NCI-H2081 (cell line): ENCODE data around the gene PABPN1L.
"Not testable (repeated sequence)": the region's sequence is repeated elsewhere in the genome, so short reads cannot be mapped to it uniquely, and the experiment has no call there.

Experiments
- DNase-seq, 2 experiments: peaks; one replicate each; lab custom pipeline; 2025; lab: John Stamatoyannopoulos, UW

PABPN1L gene

GRCh38 chr16:88827727-88828126 is 38.7 kb downstream of the PABPN1L start:
- DNase-seq, result no peak

GRCh38 chr16:88826070-88826840 is 40.2 kb downstream of the PABPN1L start:
- no peak for DNase-seq

GRCh38 chr16:88825146-88825545 is 41.3 kb downstream of the PABPN1L start:
- DNase-seq, result no peak

DNA sequence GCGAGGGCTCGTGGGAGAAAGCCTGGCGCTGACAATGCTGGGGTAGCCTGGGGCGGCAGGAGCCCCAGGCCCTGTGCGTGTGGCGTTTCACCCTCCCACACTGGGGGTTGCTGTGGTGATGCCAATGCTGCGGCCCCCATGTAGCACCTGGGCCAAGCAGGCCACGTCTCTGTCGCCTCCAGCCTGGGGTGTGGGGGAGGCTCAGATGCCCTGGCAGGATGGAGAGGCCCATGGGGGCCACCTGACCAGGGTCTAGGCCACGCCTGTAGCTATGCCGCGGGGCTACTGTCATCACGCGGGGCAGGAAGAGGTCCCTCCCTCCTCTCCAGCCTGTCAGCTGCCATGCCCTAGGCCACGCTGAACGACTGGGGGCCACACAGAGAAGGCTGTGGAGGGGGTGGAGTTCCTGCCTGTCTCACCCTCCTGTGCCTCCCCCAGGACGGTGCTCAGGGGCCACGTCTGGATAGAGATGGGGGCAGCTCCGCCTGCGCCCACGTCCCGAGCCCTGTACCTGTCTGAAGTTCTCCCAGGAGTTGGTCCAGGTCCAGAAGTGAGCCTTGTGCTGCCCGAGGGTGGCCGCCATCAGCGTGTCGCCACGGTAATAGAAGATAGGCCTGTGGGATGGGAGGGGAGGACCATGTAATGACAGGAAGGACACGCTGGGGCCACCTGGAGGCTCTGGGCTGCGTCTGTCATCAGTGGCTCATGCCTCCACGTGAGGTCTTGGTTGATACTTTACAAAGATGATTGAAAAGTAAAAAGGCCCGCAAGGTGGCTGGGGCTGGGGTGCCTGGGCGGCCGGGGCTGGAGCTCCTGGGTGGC is 42.0 kb downstream of the PABPN1L start:
- DNase-seq, result no peak

- DNase-seq, result not testable (repeated sequence)
Measured at GRCh38 chr16:88823646-88824045, 42.8 kb downstream of the PABPN1L start.

DNA sequence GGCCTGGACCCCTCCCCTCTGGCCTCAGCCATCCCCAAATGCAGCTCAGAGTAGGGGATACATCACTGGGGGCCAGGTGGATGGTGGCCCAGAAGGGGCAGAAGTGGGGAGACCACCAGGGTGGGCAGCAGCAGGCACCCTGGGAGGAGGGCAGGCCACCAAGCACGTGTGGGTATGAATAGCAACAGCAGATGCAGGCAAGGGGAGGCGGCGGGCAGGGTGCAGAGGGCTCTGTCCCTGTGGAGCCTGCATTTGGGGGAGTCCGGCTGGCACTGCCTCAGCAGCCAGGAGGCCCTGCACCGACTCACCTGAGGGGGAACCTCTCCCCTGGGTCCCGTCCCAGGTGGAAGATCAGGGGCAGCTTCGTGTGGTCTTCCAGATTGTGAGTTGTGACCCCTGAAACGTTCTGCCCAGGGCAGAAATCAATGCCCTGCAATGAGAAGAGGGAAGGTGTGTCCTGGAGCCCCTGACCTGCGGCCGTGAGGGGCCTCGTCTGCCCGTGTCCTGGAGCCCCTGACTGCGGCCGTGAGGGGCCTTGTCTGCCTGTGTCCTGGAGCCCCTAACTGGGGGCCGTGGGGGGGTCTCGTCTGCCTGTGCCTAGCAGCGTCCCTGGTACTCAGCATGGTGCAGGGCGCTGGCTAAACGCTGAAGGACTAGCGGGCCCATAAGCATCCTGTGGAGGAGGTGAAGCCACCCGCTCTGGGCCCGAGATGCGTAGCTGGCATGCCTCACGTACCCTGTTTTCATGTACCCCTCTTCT is 44.0 kb downstream of the PABPN1L start:
- DNase-seq, result no peak

- DNase-seq, result no peak
Measured at GRCh38 chr16:88821168-88821850, 45.2 kb downstream of the PABPN1L start.

DNA sequence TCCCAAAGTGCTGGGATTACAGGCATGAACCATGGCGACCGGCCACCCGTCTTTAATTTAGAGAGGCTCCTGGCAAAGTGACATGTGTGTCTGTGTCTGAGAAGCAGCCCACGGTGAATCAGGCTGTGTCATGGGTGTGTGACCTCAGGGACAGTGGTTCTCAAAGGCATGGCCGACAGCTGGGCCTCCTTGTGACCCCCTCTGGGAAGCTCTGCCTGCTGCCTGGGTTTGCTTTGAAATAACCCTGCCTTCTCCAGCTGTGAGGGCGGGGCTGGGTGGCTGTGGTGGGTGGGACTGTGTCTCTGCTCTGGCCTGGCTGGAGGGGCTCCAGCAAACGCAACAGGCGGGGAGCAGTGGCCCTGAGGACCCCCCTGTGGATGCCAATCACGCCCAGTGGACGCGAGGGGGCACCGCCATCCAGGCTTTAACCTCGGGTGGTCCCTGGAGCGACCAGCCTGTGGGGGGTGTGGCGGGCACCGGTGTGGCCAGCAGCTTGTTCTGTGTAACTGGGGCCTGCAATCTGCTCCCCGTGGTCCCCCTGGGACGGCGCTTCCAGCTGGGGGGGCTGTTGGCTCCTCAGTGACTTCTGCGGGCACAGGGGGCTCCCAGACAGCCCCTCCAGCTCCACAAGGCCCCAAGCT is 46.0 kb downstream of the PABPN1L start:
- DNase-seq, result no peak

DNA sequence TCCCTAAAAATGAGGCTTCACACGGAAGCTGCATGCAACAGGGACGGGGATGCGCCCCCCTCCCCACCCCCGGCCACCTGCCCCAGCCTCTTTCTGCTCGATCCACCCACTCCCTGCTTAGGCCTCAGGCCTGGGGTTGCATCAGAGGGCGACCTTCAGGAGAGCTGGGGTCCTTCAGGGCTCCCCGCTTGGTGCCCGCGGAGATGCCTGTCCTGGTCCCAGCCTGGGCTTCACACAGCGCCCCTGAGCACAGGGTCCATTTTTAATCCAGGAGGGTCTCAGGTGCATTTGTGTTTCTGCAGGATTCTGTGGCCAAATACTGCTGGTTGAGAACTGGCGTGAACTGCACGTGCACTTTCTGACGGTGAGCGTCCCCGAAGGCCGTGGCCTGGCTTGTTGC is 47.3 kb downstream of the PABPN1L start:
- no peak for DNase-seq

GRCh38 chr16:88818575-88818874 is 47.9 kb downstream of the PABPN1L start:
- no peak for DNase-seq

- DNase-seq, result no peak
Measured at GRCh38 chr16:88817785-88818574, 48.5 kb downstream of the PABPN1L start.

GRCh38 chr16:88816736-88817535 is 49.5 kb downstream of the PABPN1L start:
- DNase-seq, result no peak

DNA sequence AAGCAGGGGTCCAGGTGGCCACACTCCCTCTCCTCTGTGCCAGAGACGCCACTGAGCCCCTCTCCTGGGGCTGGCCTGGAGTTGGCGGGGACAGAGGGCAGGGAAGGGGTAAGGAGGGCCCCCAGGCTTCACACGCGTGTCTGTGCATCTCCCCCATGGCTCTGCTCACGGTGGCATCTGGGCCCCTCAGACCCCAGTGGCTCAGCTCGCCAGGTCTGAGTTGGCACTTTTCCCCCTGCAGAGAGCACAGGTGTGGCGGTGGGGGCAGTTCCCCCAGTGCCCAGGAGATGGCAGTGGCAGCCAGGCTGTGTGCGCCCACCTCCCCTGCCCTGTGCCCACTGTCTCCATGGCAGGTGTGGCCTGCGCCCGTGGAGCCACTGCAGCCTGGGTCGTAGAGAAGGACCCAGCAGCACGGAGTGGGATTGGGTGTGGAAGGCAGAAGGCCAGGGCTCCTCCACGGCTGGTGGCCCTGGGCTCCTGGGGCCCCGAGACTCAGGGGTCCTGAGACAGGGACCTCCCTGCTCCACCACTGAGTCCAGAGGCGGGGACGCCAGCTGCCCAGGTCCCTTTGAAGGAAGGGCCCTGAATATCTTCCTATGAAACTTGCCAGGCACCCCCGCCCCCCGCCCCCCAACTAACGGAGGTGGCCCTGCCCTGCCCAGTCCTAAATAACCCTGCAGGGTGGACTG is 50.4 kb downstream of the PABPN1L start:
- DNase-seq, result peak; percentile 39 to 47

DNA sequence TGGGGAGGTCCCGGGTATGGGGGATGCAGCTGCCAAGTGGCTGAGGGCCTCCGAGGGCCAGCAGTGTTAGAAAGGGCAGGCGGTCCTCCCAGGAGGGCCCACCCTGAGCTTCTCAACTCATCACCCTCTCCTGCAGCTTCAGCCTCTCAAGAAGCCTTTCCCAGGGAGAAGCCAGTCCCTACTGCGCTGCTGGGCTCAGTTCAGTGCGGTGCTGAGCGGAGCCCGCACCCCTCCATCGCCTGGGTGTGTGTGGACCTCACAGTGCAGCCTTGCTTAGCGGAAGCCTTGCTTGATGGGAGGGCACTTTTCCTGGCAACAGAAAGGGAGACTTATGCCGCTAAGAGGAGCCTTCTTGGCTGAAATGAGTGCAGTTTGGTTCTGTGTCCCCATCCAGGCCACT is 51.2 kb downstream of the PABPN1L start:
- no peak for DNase-seq

DNA sequence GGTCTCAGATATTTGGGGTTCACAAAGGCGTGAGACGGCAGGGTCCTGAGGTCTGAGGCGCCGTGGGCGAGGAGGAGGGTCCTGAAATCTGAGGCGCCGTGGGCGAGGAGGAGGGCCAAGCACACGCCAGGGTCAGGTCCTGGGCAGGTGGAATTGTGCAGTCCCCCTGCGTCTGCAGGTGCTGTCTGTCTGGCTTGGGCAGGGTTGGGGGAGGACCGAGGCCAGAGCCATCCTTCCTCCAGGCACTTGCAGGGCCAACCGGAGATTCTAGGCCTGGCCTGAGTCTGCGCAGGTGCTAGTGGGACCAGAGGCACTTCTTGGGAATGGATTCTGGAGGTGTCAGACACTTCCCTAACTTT is 52.3 kb downstream of the PABPN1L start:
- no peak for DNase-seq
